Vagina (tissue), 2 donors: ENCODE measurements around the gene KDM4C. TPM values are rescaled to one million over a fixed set of nuclear protein-coding genes. Genes with fewer than 3 reads are reported as not detected.

ENCODE experiments used
- DNase-seq, 2 donors: peaks; one replicate each; pipeline ENCODE4 v3.0.0-alpha.2; 2017; ENCODE audit errors: extremely low spot score in 2 of 2
- H3K27ac ChIP-seq: fragments of 200-600 bp; sonication (generic); one replicate; pipeline ENCODE4 v1.5.1; 2019
- H3K27me3 ChIP-seq: fragments of 200-600 bp; sonication (generic); one replicate; pipeline ENCODE4 v1.5.1; 2019
- H3K36me3 ChIP-seq, 2 donors: fragments of 200-600 bp; sonication (generic); one replicate each; pipeline ENCODE4 v1.5.1; 2017 to 2019
- H3K4me1 ChIP-seq: fragments of 200-600 bp; sonication (generic); one replicate; pipeline ENCODE4 v1.5.1; 2019
- H3K4me3 ChIP-seq, 2 donors: fragments of 200-600 bp; sonication (generic); 1 replicate in 1 of 2; 2 replicates in 1 of 2; pipeline ENCODE4 v1.5.1; 2016 to 2019
- H3K9me3 ChIP-seq: fragments of 200-600 bp; sonication (generic); one replicate; pipeline ENCODE4 v1.5.1; 2019
- POLR2A ChIP-seq, 2 donors: fragments of 450-650 bp; IDR thresholded peaks; one replicate each; pipeline ENCODE4 v1.6.1; 2017; ENCODE audit warnings: antibody characterized with exemption in 2 of 2, mild to moderate bottlenecking in 2 of 2, moderate library complexity in 2 of 2
- POLR2AphosphoS5 ChIP-seq, 2 donors: sonication (generic); formaldehyde crosslinking; IDR thresholded peaks; one replicate each; pipeline ENCODE4 v1.9.0; 2017; ENCODE audit warnings: antibody characterized with exemption in 2 of 2, mild to moderate bottlenecking in 2 of 2, low read depth in 1 of 2; ENCODE audit not compliant: insufficient read depth in 1 of 2
- intact Hi-C: fragments of 100-400 bp; cut with DNase I; formaldehyde crosslinking; loops from one replicate; pipeline ENCODE4 v1.15.1; 2023
- total RNA-seq: library from RNA; depleted of rRNA; stranded (reverse); fragments of >200 nt; gene quantifications from one replicate; pipeline ENCODE4 v1.2.3, GENCODE V29; 2016
- TF ChIP-seq, protein P1 (sequence below), 3 experiments: fragments of 450-650 bp in 2 of 3; fragments of 200-600 bp in 1 of 3; sonication (generic) in 1 of 3; IDR thresholded peaks; one replicate each; pipeline ENCODE4 v1.5.1; 2017 to 2019; ENCODE audit warnings: antibody characterized with exemption in 3 of 3, mild to moderate bottlenecking in 2 of 3, moderate library complexity in 2 of 3

KDM4C gene
- total RNA-seq, 1 donor from 2014 or later: 35.6 TPM

DNA sequence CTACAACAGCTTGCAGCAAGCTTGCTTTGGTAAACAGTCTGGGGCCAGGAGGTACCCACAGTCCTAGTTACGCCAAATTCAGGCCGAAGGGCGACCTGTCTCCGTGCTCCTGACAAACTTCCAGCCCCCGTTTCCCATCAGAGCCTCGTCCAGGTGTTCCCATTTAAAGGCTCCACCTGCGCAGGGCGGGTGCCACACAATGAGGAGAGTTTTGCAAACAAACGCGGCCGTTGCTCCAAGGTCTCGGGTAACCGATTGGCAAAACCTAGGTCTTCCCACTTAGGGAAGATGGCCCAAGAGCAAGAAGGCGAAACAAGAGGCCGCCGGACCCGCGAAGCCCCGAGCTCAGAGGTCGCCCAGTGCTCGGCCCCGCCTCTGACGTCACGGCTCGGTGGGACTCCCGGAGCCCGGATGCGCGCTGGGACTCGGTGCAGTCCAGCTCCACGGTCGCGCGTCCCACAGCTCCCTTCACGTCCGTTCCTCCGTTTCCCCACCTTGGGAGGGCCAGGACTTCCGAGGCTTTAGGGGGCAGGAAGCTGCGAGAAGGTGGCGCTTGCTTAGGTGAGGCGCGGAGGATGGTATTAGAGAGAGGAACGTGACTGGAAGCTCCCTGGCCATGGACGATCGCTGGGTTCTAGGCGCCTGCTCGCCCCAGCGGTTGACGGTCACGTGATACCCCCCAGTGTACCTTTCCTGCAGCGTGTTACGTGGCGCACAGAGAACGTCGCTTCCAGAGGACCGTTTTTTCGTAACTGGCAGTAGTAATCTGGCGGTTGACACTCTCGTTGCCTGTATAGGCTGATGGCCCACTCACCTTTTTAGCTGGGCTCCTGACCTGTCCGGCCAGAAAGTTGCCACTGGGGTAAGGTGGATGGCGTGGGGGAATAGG lies 41.8 kb upstream of the KDM4C start:
- Histone ChIP-seq H3K4me1 (no peaks in the 10 kb centered on the region), H3K4me3 (peak overlapping the region; percentile 32 to 46), H3K9me3 (no peaks in the 10 kb centered on the region), H3K27ac (no peak overlapping the region), H3K27me3 (no peaks in the 10 kb centered on the region), H3K36me3 (no peaks in the 10 kb centered on the region)
- TF ChIP-seq POLR2A (IDR thresholded peaks at IDR 0.05) (no peak), POLR2AphosphoS5 (IDR thresholded peaks at IDR 0.05; ENCODE audit: insufficient read depth in 1 of 2, low read depth in 1 of 2) (peak in 1 of 2 donors; percentile 60)
- TF ChIP-seq, protein P1, sequence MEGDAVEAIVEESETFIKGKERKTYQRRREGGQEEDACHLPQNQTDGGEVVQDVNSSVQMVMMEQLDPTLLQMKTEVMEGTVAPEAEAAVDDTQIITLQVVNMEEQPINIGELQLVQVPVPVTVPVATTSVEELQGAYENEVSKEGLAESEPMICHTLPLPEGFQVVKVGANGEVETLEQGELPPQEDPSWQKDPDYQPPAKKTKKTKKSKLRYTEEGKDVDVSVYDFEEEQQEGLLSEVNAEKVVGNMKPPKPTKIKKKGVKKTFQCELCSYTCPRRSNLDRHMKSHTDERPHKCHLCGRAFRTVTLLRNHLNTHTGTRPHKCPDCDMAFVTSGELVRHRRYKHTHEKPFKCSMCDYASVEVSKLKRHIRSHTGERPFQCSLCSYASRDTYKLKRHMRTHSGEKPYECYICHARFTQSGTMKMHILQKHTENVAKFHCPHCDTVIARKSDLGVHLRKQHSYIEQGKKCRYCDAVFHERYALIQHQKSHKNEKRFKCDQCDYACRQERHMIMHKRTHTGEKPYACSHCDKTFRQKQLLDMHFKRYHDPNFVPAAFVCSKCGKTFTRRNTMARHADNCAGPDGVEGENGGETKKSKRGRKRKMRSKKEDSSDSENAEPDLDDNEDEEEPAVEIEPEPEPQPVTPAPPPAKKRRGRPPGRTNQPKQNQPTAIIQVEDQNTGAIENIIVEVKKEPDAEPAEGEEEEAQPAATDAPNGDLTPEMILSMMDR (IDR thresholded peaks at IDR 0.05): no peak
- intact Hi-C loops: no loop called here
- no peak for DNase-seq

- intact Hi-C loops: no loop called here
- H3K27me3 ChIP-seq: no peaks in the 10 kb centered on the region
- H3K27ac ChIP-seq: no peak overlapping the region
- no peaks in the 10 kb centered on the region for H3K4me1 ChIP-seq
- DNase-seq: no peak
- TF ChIP-seq POLR2A (IDR thresholded peaks at IDR 0.05) (no peak), POLR2AphosphoS5 (IDR thresholded peaks at IDR 0.05; ENCODE audit: insufficient read depth in 1 of 2, low read depth in 1 of 2) (no peak)
- TF ChIP-seq, protein P1 (IDR thresholded peaks at IDR 0.05): no peak
- H3K9me3 ChIP-seq: no peaks in the 10 kb centered on the region
- H3K36me3 ChIP-seq: no peaks in the 10 kb centered on the region
- no peak overlapping the region for H3K4me3 ChIP-seq
Observed at GRCh38 chr9:6716766-6717165, 41.0 kb upstream of the KDM4C start.

DNA sequence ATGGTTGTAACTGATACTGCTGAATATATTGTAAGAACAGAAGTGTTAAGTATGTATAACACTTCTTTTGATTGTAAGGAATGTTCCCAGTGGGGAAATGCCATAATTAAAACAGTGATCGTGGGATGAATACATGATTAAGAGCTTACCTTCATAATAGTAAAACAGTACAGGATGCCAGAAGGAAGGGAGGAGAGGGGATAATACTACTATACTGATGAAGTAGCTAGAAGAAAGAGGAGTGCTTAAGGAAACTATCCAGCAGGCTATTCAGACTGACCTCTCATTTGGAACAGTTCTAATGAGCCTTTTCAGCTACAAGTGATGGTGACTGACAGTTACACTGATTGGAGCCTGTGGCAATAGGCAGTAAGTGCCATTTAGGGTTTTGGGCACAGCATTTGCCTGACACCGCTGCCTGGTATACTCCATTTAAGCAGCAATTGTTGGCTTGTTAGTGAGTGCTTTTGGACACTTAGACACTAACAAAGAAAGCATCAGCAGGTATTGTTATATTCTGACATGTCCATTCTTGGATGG lies 33.8 kb upstream of the KDM4C start:
- intact Hi-C loops: no loop called here
- no peaks in the 10 kb centered on the region for H3K9me3 ChIP-seq
- TF ChIP-seq POLR2A (IDR thresholded peaks at IDR 0.05) (no peak), POLR2AphosphoS5 (IDR thresholded peaks at IDR 0.05; ENCODE audit: insufficient read depth in 1 of 2, low read depth in 1 of 2) (no peak)
- TF ChIP-seq, protein P1 (IDR thresholded peaks at IDR 0.05): no peak
- H3K27ac ChIP-seq: no peak overlapping the region
- DNase-seq: no peak
- H3K4me3 ChIP-seq: no peak overlapping the region
- H3K36me3 ChIP-seq: no peaks in the 10 kb centered on the region
- H3K4me1 ChIP-seq: no peaks in the 10 kb centered on the region
- H3K27me3 ChIP-seq: no peaks in the 10 kb centered on the region

- DNase-seq: no peak
- H3K9me3 ChIP-seq: no peaks in the 10 kb centered on the region
- H3K27me3 ChIP-seq: no peaks in the 10 kb centered on the region
- no peak for TF ChIP-seq POLR2A (IDR thresholded peaks at IDR 0.05)
- TF ChIP-seq, protein P1 (IDR thresholded peaks at IDR 0.05): no peak
- TF ChIP-seq POLR2AphosphoS5 (IDR thresholded peaks at IDR 0.05; ENCODE audit: insufficient read depth in 1 of 2, low read depth in 1 of 2): no peak
- H3K36me3 ChIP-seq: no peaks in the 10 kb centered on the region
- no peak overlapping the region for H3K4me3 ChIP-seq
- intact Hi-C loops: no loop called here
- no peaks in the 10 kb centered on the region for H3K4me1 ChIP-seq
- no peak overlapping the region for H3K27ac ChIP-seq
Observed at GRCh38 chr9:6733257-6733656, 24.5 kb upstream of the KDM4C start.

- no peak overlapping the region for H3K27ac ChIP-seq
- H3K36me3 ChIP-seq: no peaks in the 10 kb centered on the region
- intact Hi-C loops: no loop called here
- H3K4me3 ChIP-seq: no peak overlapping the region
- TF ChIP-seq POLR2A (IDR thresholded peaks at IDR 0.05) (no peak), POLR2AphosphoS5 (IDR thresholded peaks at IDR 0.05; ENCODE audit: insufficient read depth in 1 of 2, low read depth in 1 of 2) (no peak)
- TF ChIP-seq, protein P1 (IDR thresholded peaks at IDR 0.05): no peak
- H3K27me3 ChIP-seq: no peaks in the 10 kb centered on the region
- DNase-seq: no peak
- no peaks in the 10 kb centered on the region for H3K9me3 ChIP-seq
- H3K4me1 ChIP-seq: no peaks in the 10 kb centered on the region
Observed at GRCh38 chr9:6733831-6734230, 23.9 kb upstream of the KDM4C start.
